NT2/D1 (cell line): Measurements from ENCODE around the gene ADCY10.

Source experiments
- DNase-seq: peaks from one replicate; pipeline ENCODE4 v3.0.0-alpha.2; 2011; ENCODE audit warnings: low read depth, low spot score
- H3K27me3 ChIP-seq: 2 replicates; pipeline ENCODE4 v1.6.0; 2011; ENCODE audit warnings: mild to moderate bottlenecking; ENCODE audit not compliant: insufficient read length, insufficient read depth
- H3K36me3 ChIP-seq: 2 replicates; pipeline ENCODE4 v1.6.1; 2011; ENCODE audit warnings: mild to moderate bottlenecking, low read length, mixed read lengths; ENCODE audit not compliant: insufficient read depth, insufficient read length
- H3K4me1 ChIP-seq: 2 replicates; pipeline ENCODE4 v1.5.1; 2011; ENCODE audit not compliant: insufficient read depth, insufficient read length
- H3K4me3 ChIP-seq: 2 replicates; pipeline ENCODE4 v1.5.1; 2011; ENCODE audit warnings: low read depth; ENCODE audit not compliant: insufficient read length
- H3K9ac ChIP-seq: 2 replicates; pipeline ENCODE4 v1.6.0; 2011; ENCODE audit warnings: low read depth; ENCODE audit not compliant: insufficient read length
- H3K9me3 ChIP-seq: 2 replicates; pipeline ENCODE4 v1.5.1; 2011; ENCODE audit warnings: mild to moderate bottlenecking, low read length; ENCODE audit not compliant: insufficient read depth
- SUZ12 ChIP-seq: IDR thresholded peaks from 2 replicates; pipeline ENCODE4 v1.6.1; 2011; ENCODE audit not compliant: insufficient read length, insufficient read depth; ENCODE audit errors: extremely low read depth
- YY1 ChIP-seq: IDR thresholded peaks from 2 replicates; pipeline ENCODE4 v1.6.1; 2011; ENCODE audit not compliant: insufficient read length, insufficient read depth
- ZNF274 ChIP-seq: IDR thresholded peaks from 2 replicates; pipeline ENCODE4 v1.6.1; 2011; ENCODE audit warnings: mild to moderate bottlenecking, low read depth, low read length

Gene ADCY10

DNA sequence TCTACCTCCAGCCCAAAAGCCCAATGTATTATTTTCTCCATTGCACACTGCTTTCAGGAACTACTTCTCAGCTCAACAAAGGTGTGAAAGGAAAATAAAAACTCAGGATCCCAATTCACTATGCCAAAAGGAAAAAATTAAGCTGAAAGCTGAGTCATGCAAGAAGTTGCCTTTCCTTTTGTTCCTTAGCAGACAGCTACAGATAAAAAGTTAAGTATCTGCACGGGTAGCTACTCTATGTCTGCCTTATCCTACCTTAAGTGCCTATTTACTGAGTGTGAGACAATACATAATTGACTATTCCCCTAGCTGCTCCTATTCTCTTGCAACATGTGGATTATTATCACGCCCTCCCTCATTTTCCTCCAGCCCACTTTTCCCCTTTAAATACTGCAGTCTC, 84.1 kb downstream of the ADCY10 start:
- no peak for DNase-seq
- Histone ChIP-seq H3K27me3 (no peaks in the 10 kb centered on the region), H3K4me1 (no peaks in the 10 kb centered on the region), H3K9me3 (no peaks in the 10 kb centered on the region), H3K36me3 (no peaks in the 10 kb centered on the region), H3K4me3 (no peak overlapping the region), H3K9ac (no peak overlapping the region)
- no peak for TF ChIP-seq ZNF274
- TF ChIP-seq SUZ12 = no peak
- TF ChIP-seq YY1 = no peak

- DNase-seq = no peak
- no peaks in the 10 kb centered on the region for H3K36me3 ChIP-seq
- TF ChIP-seq SUZ12 = no peak
- no peak for TF ChIP-seq YY1
- no peak for TF ChIP-seq ZNF274
- no peak overlapping the region for H3K9ac ChIP-seq
- H3K9me3 ChIP-seq = no peaks in the 10 kb centered on the region
- no peaks in the 10 kb centered on the region for H3K27me3 ChIP-seq
- no peak overlapping the region for H3K4me3 ChIP-seq
- no peaks in the 10 kb centered on the region for H3K4me1 ChIP-seq
Measured at GRCh38 chr1:167826127-167826526, 87.8 kb downstream of the ADCY10 start.

DNA sequence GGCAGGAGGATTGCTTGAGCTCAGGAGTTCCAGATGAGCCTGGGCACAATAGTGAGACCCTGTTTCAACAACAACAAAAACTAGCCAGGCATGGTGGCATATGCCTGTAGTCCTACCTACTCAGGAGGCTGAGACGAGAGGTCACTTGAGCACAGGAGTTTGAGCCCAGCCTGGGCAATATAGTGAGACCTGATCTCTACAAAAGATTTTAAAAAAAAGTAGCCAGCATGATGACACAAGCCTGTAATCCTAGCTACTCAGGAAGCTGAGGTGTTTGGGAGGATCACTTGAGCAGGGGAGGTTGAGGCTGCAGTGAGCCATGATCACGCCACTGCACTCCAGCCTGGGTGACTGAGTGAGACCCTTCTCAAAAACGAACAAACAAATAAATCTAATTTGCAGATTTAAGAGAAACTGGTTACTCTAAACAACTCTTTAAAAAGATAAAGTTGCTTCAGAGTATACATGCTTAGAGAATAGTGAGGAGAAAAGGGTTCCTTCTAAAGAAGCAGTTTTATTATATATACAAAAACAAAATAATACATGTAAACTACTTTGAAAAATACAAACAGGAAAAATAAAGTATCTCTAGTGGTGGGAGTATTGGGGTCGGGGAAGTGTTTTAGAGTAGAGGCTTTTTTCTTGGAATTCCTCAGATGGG, 88.4 kb downstream of the ADCY10 start:
- TF ChIP-seq ZNF274 (no peak), YY1 (no peak), SUZ12 (no peak)
- DNase-seq = no peak
- Histone ChIP-seq H3K36me3 (no peaks in the 10 kb centered on the region), H3K27me3 (no peaks in the 10 kb centered on the region), H3K4me3 (no peak overlapping the region), H3K4me1 (no peaks in the 10 kb centered on the region), H3K9me3 (no peaks in the 10 kb centered on the region), H3K9ac (no peak overlapping the region)

DNA sequence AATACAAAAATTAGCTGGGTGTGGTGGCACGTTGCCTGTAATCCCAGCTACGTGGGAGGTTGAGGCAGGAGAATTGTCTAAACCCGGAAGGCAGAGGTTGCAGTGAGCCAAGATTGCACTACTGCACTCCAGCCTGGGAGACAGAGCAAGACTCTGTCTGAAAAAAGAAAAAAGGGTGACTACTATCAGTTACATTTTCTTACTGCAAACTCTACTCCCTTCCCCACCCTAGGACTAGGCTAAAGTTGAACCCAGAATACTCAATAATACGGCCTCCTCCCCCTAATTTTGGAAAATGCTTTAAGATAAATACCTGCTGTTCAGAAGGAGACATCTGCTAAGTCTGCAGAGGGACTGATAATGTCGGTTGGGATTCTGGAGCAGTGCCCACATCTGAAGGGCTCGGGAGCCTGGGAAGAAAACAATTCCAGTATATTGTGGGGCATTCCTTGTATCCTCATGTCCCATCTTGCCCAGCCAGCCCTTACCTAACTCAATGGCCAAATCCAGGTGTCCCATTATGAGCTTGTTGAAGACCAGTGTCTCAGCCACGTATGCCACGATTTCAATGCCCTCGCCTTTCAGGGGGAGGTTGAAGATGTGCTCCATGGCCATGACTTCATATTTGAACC, 89.7 kb downstream of the ADCY10 start:
- Histone ChIP-seq H3K9ac (no peak overlapping the region), H3K27me3 (no peaks in the 10 kb centered on the region), H3K9me3 (no peaks in the 10 kb centered on the region), H3K4me3 (no peak overlapping the region), H3K36me3 (no peaks in the 10 kb centered on the region), H3K4me1 (no peaks in the 10 kb centered on the region)
- no peak for DNase-seq
- TF ChIP-seq SUZ12 (no peak), ZNF274 (no peak), YY1 (no peak)

DNA sequence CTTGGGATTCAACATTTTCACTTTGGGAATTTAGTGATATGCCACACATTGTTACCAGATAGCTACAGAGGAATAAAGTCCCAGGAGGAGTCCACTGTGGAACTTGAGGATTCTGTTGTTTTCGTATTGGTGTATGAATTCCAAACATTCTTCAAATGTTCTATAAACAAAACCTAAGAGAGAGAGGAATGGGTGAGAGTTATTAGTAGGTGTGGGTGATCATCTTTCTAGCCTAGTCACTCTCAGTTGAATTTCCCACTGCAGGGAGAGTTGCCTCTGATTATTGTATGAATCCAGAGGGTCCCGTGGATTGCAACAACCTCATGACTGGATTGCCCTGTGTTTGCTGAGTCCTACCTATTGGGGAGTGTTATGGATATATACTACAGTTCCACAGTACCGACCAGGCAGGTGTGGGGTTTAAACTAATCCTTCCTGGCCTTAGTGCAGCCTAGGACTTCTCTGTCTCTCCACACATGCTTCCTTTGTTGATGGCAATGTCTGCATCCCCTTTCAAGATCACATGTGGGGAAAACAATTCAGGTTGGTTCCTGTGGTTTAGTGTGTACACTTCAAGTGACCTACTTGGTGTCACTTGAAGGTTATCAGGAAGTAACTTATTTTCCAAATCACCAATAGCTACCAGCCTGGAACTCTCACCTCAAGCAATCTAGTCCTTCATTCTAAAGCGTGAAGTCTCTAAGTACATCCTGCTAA, 91.8 kb downstream of the ADCY10 start:
- DNase-seq = no peak
- Histone ChIP-seq H3K4me1 (no peaks in the 10 kb centered on the region), H3K9me3 (no peaks in the 10 kb centered on the region), H3K36me3 (no peaks in the 10 kb centered on the region), H3K9ac (no peak overlapping the region), H3K4me3 (no peak overlapping the region), H3K27me3 (no peaks in the 10 kb centered on the region)
- TF ChIP-seq ZNF274 (no peak), SUZ12 (no peak), YY1 (no peak)

GRCh38 chr1:167821356-167821685, 92.6 kb downstream of the ADCY10 start:
- no peak for DNase-seq
- Histone ChIP-seq H3K9ac (no peak overlapping the region), H3K36me3 (no peaks in the 10 kb centered on the region), H3K9me3 (no peaks in the 10 kb centered on the region), H3K27me3 (no peaks in the 10 kb centered on the region), H3K4me1 (no peaks in the 10 kb centered on the region), H3K4me3 (no peak overlapping the region)
- no peak for TF ChIP-seq YY1
- TF ChIP-seq ZNF274 = no peak
- no peak for TF ChIP-seq SUZ12

- no peak overlapping the region for H3K4me3 ChIP-seq
- TF ChIP-seq SUZ12 = no peak
- TF ChIP-seq YY1 = no peak
- no peak for TF ChIP-seq ZNF274
- no peak for DNase-seq
- H3K4me1 ChIP-seq = no peaks in the 10 kb centered on the region
- no peaks in the 10 kb centered on the region; the same call in 1 of the 2 replicates for H3K9me3 ChIP-seq
- no peaks in the 10 kb centered on the region for H3K36me3 ChIP-seq
- H3K27me3 ChIP-seq = no peaks in the 10 kb centered on the region
- no peak overlapping the region for H3K9ac ChIP-seq
Measured at GRCh38 chr1:167820684-167821355, 93.1 kb downstream of the ADCY10 start.
